ENCODE measurements around the gene SNX8. TPM values are rescaled to one million over a fixed set of nuclear protein-coding genes. Genes with fewer than 3 reads are reported as not detected.

SNX8 gene
- total and polyA plus RNA-seq, 9 of the 15 experiments (the other 6 are each of a cell fraction or from before 2014, with no cell fraction given): 2.7 to 51.6 (median 16.9) TPM

DNA sequence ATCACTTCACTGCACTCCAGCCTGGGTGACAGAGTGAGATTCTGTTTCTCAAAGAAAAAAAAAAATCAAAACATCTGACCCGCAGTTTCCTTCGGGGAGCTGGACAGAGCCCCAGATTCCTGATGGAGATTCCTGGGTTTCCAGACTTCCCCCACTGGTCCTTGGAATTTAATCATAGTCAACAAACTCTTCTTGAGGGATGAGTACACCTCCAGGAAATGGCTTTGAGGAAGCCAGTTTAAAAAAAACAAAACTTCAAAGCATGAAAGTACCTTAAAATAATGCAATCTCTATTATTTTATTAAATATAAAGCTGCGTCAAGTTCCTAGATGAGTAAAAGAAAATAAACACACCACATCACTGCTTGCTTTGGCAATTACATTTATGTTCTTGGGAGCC lies 80.3 kb downstream of the SNX8 start:
- FAIRE-seq: no peak
- intact Hi-C loops (cut with micrococcal nuclease): no loop called here
- TF ChIP-seq, protein P1, sequence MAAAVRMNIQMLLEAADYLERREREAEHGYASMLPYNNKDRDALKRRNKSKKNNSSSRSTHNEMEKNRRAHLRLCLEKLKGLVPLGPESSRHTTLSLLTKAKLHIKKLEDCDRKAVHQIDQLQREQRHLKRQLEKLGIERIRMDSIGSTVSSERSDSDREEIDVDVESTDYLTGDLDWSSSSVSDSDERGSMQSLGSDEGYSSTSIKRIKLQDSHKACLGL (CRISPR knock-in tag; IDR thresholded peaks at IDR 0.05; ENCODE audit: borderline replicate concordance, poor library complexity, severe bottlenecking): no peak
- TF ChIP-seq, protein P2, sequence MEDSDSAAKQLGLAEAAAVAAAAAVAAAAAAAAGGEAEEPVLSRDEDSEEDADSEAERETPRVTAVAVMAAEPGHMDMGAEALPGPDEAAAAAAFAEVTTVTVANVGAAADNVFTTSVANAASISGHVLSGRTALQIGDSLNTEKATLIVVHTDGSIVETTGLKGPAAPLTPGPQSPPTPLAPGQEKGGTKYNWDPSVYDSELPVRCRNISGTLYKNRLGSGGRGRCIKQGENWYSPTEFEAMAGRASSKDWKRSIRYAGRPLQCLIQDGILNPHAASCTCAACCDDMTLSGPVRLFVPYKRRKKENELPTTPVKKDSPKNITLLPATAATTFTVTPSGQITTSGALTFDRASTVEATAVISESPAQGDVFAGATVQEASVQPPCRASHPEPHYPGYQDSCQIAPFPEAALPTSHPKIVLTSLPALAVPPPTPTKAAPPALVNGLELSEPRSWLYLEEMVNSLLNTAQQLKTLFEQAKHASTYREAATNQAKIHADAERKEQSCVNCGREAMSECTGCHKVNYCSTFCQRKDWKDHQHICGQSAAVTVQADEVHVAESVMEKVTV (CRISPR knock-in tag; IDR thresholded peaks at IDR 0.05): no peak
- TF ChIP-seq, protein P3, sequence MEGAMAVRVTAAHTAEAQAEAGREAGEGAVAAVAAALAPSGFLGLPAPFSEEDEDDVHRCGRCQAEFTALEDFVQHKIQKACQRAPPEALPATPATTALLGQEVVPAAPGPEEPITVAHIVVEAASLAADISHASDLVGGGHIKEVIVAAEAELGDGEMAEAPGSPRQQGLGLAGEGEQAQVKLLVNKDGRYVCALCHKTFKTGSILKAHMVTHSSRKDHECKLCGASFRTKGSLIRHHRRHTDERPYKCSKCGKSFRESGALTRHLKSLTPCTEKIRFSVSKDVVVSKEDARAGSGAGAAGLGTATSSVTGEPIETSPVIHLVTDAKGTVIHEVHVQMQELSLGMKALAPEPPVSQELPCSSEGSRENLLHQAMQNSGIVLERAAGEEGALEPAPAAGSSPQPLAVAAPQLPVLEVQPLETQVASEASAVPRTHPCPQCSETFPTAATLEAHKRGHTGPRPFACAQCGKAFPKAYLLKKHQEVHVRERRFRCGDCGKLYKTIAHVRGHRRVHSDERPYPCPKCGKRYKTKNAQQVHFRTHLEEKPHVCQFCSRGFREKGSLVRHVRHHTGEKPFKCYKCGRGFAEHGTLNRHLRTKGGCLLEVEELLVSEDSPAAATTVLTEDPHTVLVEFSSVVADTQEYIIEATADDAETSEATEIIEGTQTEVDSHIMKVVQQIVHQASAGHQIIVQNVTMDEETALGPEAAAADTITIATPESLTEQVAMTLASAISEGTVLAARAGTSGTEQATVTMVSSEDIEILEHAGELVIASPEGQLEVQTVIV (CRISPR knock-in tag; IDR thresholded peaks at IDR 0.05; ENCODE audit: borderline replicate concordance): no peak
- TF ChIP-seq ZFPM2 (CRISPR knock-in tag; IDR thresholded peaks at IDR 0.05) (no peak), TSC22D4 (tag; IDR thresholded peaks at IDR 0.05) (no peak), ZBED1 (IDR thresholded peaks at IDR 0.05) (no peak), ZNF134 (CRISPR knock-in tag; conservative IDR thresholded peaks at IDR 0.05) (no peak), KDM5B (IDR thresholded peaks at IDR 0.05; ENCODE audit: insufficient replicate concordance, low read depth, low read length) (no peak), NFE2 (IDR thresholded peaks at IDR 0.05; ENCODE audit: low read depth) (no peak), FOS (IDR thresholded peaks at IDR 0.05; ENCODE audit: extremely low read depth, insufficient read length) (no peak), FOXK2 (conservative IDR thresholded peaks at IDR 0.05 in 1 of 2, IDR thresholded peaks at IDR 0.05 in 1 of 2; ENCODE audit: low read depth in 2 of 2) (no peak), ZNF766 (CRISPR knock-in tag; conservative IDR thresholded peaks at IDR 0.05) (no peak), RNF2 (IDR thresholded peaks at IDR 0.05) (no peak), EGR1 (conservative IDR thresholded peaks at IDR 0.05) (no peak), ZNF76 (CRISPR knock-in tag; IDR thresholded peaks at IDR 0.05; ENCODE audit: borderline replicate concordance) (no peak), ZNF699 (CRISPR knock-in tag; IDR thresholded peaks at IDR 0.05; ENCODE audit: insufficient replicate concordance) (no peak)
- TF ChIP-seq, protein P4, sequence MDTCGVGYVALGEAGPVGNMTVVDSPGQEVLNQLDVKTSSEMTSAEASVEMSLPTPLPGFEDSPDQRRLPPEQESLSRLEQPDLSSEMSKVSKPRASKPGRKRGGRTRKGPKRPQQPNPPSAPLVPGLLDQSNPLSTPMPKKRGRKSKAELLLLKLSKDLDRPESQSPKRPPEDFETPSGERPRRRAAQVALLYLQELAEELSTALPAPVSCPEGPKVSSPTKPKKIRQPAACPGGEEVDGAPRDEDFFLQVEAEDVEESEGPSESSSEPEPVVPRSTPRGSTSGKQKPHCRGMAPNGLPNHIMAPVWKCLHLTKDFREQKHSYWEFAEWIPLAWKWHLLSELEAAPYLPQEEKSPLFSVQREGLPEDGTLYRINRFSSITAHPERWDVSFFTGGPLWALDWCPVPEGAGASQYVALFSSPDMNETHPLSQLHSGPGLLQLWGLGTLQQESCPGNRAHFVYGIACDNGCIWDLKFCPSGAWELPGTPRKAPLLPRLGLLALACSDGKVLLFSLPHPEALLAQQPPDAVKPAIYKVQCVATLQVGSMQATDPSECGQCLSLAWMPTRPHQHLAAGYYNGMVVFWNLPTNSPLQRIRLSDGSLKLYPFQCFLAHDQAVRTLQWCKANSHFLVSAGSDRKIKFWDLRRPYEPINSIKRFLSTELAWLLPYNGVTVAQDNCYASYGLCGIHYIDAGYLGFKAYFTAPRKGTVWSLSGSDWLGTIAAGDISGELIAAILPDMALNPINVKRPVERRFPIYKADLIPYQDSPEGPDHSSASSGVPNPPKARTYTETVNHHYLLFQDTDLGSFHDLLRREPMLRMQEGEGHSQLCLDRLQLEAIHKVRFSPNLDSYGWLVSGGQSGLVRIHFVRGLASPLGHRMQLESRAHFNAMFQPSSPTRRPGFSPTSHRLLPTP (IDR thresholded peaks at IDR 0.05; ENCODE audit: borderline replicate concordance, extremely low read depth, insufficient read length): no peak

More for the DNA sequence above, 80.3 kb downstream of the SNX8 start:
- Histone ChIP-seq H3K4me3 (no peak overlapping the region), H3K9me1 (ENCODE audit: control insufficient read depth, insufficient read depth, low read length) (no peaks in the 10 kb centered on the region), H3K4me2 (ENCODE audit: insufficient read depth, low read length) (no peak overlapping the region), H3K27me3 (ENCODE audit: control insufficient read depth in 2 of 2, insufficient read depth in 2 of 2, low read length in 2 of 2) (no peaks in the 10 kb centered on the region), H3K4me1 (replicated peaks in 1 of 2; ENCODE audit: control insufficient read depth in 2 of 2, insufficient read depth in 2 of 2, low read length in 2 of 2) (peaks cover 3 to 11% of the 10 kb centered on the region in 2 experiments; a peak in 3 of 5 replicates), H3K27ac (ENCODE audit: extremely low read depth, low read depth, low read length) (no peak overlapping the region), H2AFZ (ENCODE audit: low read depth, low read length) (no peak overlapping the region), H3K9ac (ENCODE audit: insufficient read depth in 1 of 2, low read depth in 2 of 2, low read length in 2 of 2) (no peak overlapping the region), H3K36me3 (ENCODE audit: control insufficient read depth, insufficient read depth, low read length) (peaks cover 68% of the 10 kb centered on the region; the same call in 2 of the 3 replicates), H3K9me3 (replicated peaks; ENCODE audit: control insufficient read depth, insufficient read depth, low read depth, low read length) (no peaks in the 10 kb centered on the region), H4K20me1 (replicated peaks; ENCODE audit: control insufficient read depth, insufficient read depth, low read length) (no peaks in the 10 kb centered on the region), H3K79me2 (ENCODE audit: control insufficient read depth, insufficient read depth, low read length) (peaks cover 44% of the 10 kb centered on the region)
- ATAC-seq (no peak), DNase-seq (ENCODE audit: extremely low read depth in 1 of 4, low spot score in 3 of 4) (no peak)
- POLR2A ChIA-PET: interaction anchor here (0.6 to 1.8 kb wide), 3 partner anchors 11 to 159 kb away, joined by 3 to 6 read pairs (median 5); no protein-coding TSS in a partner anchor
- in situ Hi-C loops (cut with MboI): no loop called here
- BruUV-seq (replicated peaks): no TSS peak
- 80% methylated on average over 3 of the region's 3 CpGs for WGBS (ENCODE audit: insufficient coverage, low coverage, missing lambda C conversion rate)
- CTCF ChIA-PET (ENCODE audit: low intra/inter-chr PET ratio): no interaction called here

All from K562 (cell line).